Neuronal stem cell (in vitro differentiated cells): ENCODE data around the gene BCL6B.
"Not testable (repeated sequence)": the region's sequence is repeated elsewhere in the genome, so short reads cannot be mapped to it uniquely, and the experiment has no call there.

Source experiments
- DNase-seq: peaks from one replicate; pipeline ENCODE4 v3.0.0-alpha.2; 2013; ENCODE audit warnings: low spot score
- H2AFZ ChIP-seq: one replicate; pipeline ENCODE4 v1.6.1; 2013; ENCODE audit warnings: mild to moderate bottlenecking, low read length, inconsistent platforms
- H2AK5ac ChIP-seq: 2 replicates; pipeline ENCODE4 v1.6.1; 2013; ENCODE audit warnings: low read depth, mild to moderate bottlenecking, inconsistent platforms, low read length, moderate library complexity, mixed read lengths
- H2BK120ac ChIP-seq: 2 replicates; pipeline ENCODE4 v1.6.1; 2013; ENCODE audit warnings: low read depth, mild to moderate bottlenecking, inconsistent platforms, low read length, moderate library complexity, mixed read lengths
- H2BK12ac ChIP-seq: one replicate; pipeline ENCODE4 v1.6.1; 2013; ENCODE audit warnings: low read length, inconsistent platforms
- H2BK15ac ChIP-seq: 2 replicates; pipeline ENCODE4 v1.6.1; 2013; ENCODE audit warnings: mild to moderate bottlenecking, low read length, inconsistent platforms, mixed read lengths
- H2BK5ac ChIP-seq: one replicate; pipeline ENCODE4 v1.6.1; 2013; ENCODE audit warnings: inconsistent platforms, mild to moderate bottlenecking, low read length, moderate library complexity
- H3K14ac ChIP-seq: one replicate; pipeline ENCODE4 v1.6.1; 2013; ENCODE audit warnings: low read length, inconsistent platforms
- H3K18ac ChIP-seq: 2 replicates; pipeline ENCODE4 v1.6.1; 2013; ENCODE audit warnings: low read length, inconsistent platforms
- H3K23ac ChIP-seq: 2 replicates; pipeline ENCODE4 v1.6.1; 2013; ENCODE audit warnings: low read depth, mild to moderate bottlenecking, mixed read lengths, low read length, inconsistent platforms; ENCODE audit not compliant: poor library complexity
- H3K27ac ChIP-seq: replicated peaks from 3 replicates; pipeline ENCODE4 v1.5.1; 2013; ENCODE audit warnings: low read length, inconsistent platforms
- H3K27me3 ChIP-seq, 3 experiments: 2 replicates each; pipeline ENCODE4 v1.6.1; 2013; ENCODE audit warnings: low read length in 3 of 3, mild to moderate bottlenecking in 2 of 3, inconsistent platforms in 1 of 3, low read depth in 1 of 3, mixed read lengths in 1 of 3, moderate library complexity in 1 of 3; ENCODE audit not compliant: control insufficient read depth in 3 of 3, insufficient read depth in 3 of 3
- H3K36me3 ChIP-seq, 2 donors: replicated peaks in 1 of 2; 2 replicates each; pipeline ENCODE4 v1.6.1; 2013; ENCODE audit warnings: low read length in 2 of 2; ENCODE audit not compliant: control insufficient read depth in 2 of 2, insufficient read depth in 2 of 2
- H3K4ac ChIP-seq: 2 replicates; pipeline ENCODE4 v1.6.1; 2013; ENCODE audit warnings: inconsistent platforms, mild to moderate bottlenecking, low read length, moderate library complexity
- H3K4me1 ChIP-seq, 2 donors: 1 replicate in 1 of 2; 2 replicates in 1 of 2; pipeline ENCODE4 v1.6.1; 2013; ENCODE audit warnings: low read length in 2 of 2, low read depth in 1 of 2; ENCODE audit not compliant: control insufficient read depth in 2 of 2, insufficient read depth in 1 of 2
- H3K4me2 ChIP-seq: one replicate; pipeline ENCODE4 v1.6.1; 2013; ENCODE audit warnings: mild to moderate bottlenecking, low read length, inconsistent platforms; ENCODE audit not compliant: insufficient read depth, poor library complexity, severe bottlenecking
- H3K4me3 ChIP-seq, 2 donors: 2 replicates each; pipeline ENCODE4 v1.5.1; 2013; ENCODE audit warnings: low read length in 2 of 2, mild to moderate bottlenecking in 2 of 2, inconsistent platforms in 1 of 2, moderate library complexity in 1 of 2
- H3K79me1 ChIP-seq: one replicate; pipeline ENCODE4 v1.6.1; 2013; ENCODE audit warnings: low read depth, mild to moderate bottlenecking, inconsistent platforms, low read length, moderate library complexity
- H3K9ac ChIP-seq: one replicate; pipeline ENCODE4 v1.6.1; 2013; ENCODE audit warnings: mild to moderate bottlenecking, low read depth, low read length, inconsistent platforms; ENCODE audit not compliant: poor library complexity
- H3K9me3 ChIP-seq, 2 donors: replicated peaks in 1 of 2; 2 replicates each; pipeline versions ENCODE3 to v1.6.1; 2013; ENCODE audit warnings: low read length in 2 of 2, mild to moderate bottlenecking in 2 of 2, inconsistent platforms in 1 of 2, low read depth in 1 of 2, mixed read lengths in 1 of 2, moderate library complexity in 1 of 2; ENCODE audit not compliant: control insufficient read depth in 2 of 2, insufficient read depth in 1 of 2
- H4K8ac ChIP-seq: one replicate; pipeline ENCODE4 v1.6.1; 2013; ENCODE audit warnings: low read depth, mild to moderate bottlenecking, inconsistent platforms, low read length, moderate library complexity
- H4K91ac ChIP-seq: one replicate; pipeline ENCODE4 v1.6.1; 2013; ENCODE audit warnings: low read length, low read depth, mild to moderate bottlenecking, inconsistent platforms; ENCODE audit not compliant: poor library complexity
- WGBS, 2 donors: extraction: QIAGEN DNeasy Blood & Tissue Kit; methylation state at CpG; one replicate each; pipeline ENCODE4 v1.1.7; 2013; ENCODE audit warnings: missing lambda C conversion rate in 2 of 2, mixed read lengths in 1 of 2; ENCODE audit not compliant: insufficient read length in 2 of 2, insufficient replicate concordance in 1 of 2; ENCODE audit errors: extremely low coverage in 2 of 2; 5-methylcytosine and 5-hydroxymethylcytosine counted together

BCL6B gene

GRCh38 chr17:7048968-7049367 lies 26.1 kb downstream of the BCL6B start:
- Histone ChIP-seq H3K4me3 (no peak overlapping the region), H3K23ac (no peak overlapping the region), H3K36me3 (no peaks in the 10 kb centered on the region), H3K18ac (no peak overlapping the region), H3K27me3 (peaks cover 3 to 20% (median 9%) of the 10 kb centered on the region in 3 experiments), H2BK12ac (no peak overlapping the region), H3K9me3 (peaks cover 0 to 2% of the 10 kb centered on the region in 2 donors), H2BK5ac (no peak overlapping the region), H4K8ac (no peak overlapping the region), H2BK120ac (no peak overlapping the region), H2AFZ (no peak overlapping the region), H2BK15ac (no peak overlapping the region), H3K14ac (no peak overlapping the region), H3K79me1 (no peaks in the 10 kb centered on the region), H3K9ac (no peak overlapping the region), H4K91ac (no peak overlapping the region), H3K4me2 (no peak overlapping the region), H3K4me1 (peaks cover 8 to 10% of the 10 kb centered on the region in 2 donors), H3K4ac (no peak overlapping the region), H2AK5ac (no peak overlapping the region), H3K27ac (no peak overlapping the region)
- no CpG with 5 or more reads among the region's 6 CpGs for WGBS, 2 donors
- DNase-seq, result no peak

DNA sequence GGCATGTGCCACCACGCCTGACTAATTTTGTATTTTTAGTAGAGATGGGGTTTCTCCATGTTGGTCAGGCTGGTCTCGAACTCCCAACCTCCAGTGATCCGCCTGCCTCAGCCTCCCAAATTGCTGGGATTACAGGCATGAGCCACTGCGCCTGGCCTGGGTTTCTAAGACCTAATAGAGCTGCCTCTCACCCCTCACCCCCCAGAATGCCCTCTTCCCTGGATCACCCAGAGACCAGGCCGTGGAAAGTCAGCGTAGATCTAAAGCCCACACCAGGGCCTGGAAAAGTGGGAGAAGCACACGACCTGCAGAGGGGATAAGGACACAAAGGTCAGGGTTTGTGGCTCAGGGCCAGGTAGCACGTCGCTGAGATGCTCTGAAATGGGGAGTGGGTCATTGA lies 27.7 kb downstream of the BCL6B start:
- not testable (repeated sequence) for H3K18ac ChIP-seq, H2AK5ac ChIP-seq, H3K9ac ChIP-seq, H3K36me3 ChIP-seq, H3K27ac ChIP-seq, H2BK120ac ChIP-seq, H4K8ac ChIP-seq, H3K23ac ChIP-seq, H3K14ac ChIP-seq, H4K91ac ChIP-seq, H2BK12ac ChIP-seq, H2AFZ ChIP-seq, DNase-seq, H3K4me1 ChIP-seq, H3K9me3 ChIP-seq, H2BK5ac ChIP-seq, H3K4me2 ChIP-seq, H2BK15ac ChIP-seq, H3K4ac ChIP-seq, H3K79me1 ChIP-seq
- Histone ChIP-seq H3K27me3 (peaks cover 0 to 12% (median 6%) of the 10 kb centered on the region in 3 experiments), H3K4me3 (peak overlapping the region in 1 of 2 donors; percentile 56)
- WGBS, 2 donors, result no CpG with 5 or more reads among the region's 9 CpGs

- Histone ChIP-seq H3K27ac (no peak overlapping the region), H2AK5ac (no peak overlapping the region), H4K91ac (no peak overlapping the region), H3K36me3 (no peaks in the 10 kb centered on the region), H3K14ac (no peak overlapping the region), H2AFZ (no peak overlapping the region), H3K27me3 (peaks cover 0 to 12% (median 0%) of the 10 kb centered on the region in 3 experiments), H3K4me1 (no peaks in the 10 kb centered on the region), H2BK12ac (no peak overlapping the region), H2BK5ac (no peak overlapping the region), H2BK15ac (no peak overlapping the region), H2BK120ac (no peak overlapping the region), H3K4me3 (no peak overlapping the region), H3K79me1 (no peaks in the 10 kb centered on the region), H3K4me2 (no peak overlapping the region), H3K23ac (no peak overlapping the region), H3K9me3 (no peaks in the 10 kb centered on the region), H3K18ac (no peak overlapping the region), H4K8ac (no peak overlapping the region), H3K9ac (no peak overlapping the region), H3K4ac (no peak overlapping the region)
- no peak for DNase-seq
- no CpG with 5 or more reads among the region's 4 CpGs for WGBS, 2 donors
Measured at GRCh38 chr17:7056386-7056785, 33.5 kb downstream of the BCL6B start.

DNA sequence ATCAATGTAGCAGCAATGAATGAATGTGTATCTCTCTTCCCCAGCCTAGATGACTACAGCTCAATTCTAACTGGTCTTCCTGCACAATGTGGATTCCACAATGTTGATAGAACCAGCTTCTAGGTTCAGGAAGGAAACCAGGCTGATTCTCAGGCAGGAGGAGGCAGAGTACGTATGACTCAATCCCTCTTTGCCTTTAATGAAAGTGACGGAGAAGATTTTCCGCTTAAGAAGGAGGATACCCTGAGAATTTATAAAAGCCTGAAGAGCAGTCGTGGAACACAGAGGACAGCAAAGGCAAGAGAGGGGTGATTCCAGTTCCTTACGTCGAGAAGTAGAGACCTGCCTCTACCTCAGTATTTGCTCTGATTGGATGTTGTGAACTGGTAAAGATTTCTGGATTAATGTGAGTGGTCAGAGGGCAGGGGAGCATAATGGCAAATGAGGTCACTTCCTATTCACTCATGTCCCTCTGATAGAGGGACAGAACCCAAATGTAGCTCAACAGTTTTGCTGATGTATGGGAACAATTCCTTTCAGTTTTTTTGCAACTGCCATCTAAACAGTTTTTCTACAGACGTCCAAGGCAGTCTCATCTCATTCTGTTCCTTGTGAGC lies 36.1 kb downstream of the BCL6B start:
- Histone ChIP-seq H3K14ac (no peak overlapping the region), H2BK120ac (no peak overlapping the region), H2BK12ac (no peak overlapping the region), H4K91ac (no peak overlapping the region), H3K18ac (no peak overlapping the region), H3K27me3 (peaks cover 0 to 3% (median 0%) of the 10 kb centered on the region in 3 experiments), H3K4me1 (peaks cover 5 to 14% of the 10 kb centered on the region in 2 donors), H4K8ac (no peak overlapping the region), H3K79me1 (no peaks in the 10 kb centered on the region), H2AFZ (no peak overlapping the region), H3K4me3 (no peak overlapping the region), H3K4ac (no peak overlapping the region), H3K23ac (no peak overlapping the region), H3K9ac (no peak overlapping the region), H2BK15ac (no peak overlapping the region), H3K4me2 (no peak overlapping the region), H3K36me3 (no peaks in the 10 kb centered on the region), H3K27ac (no peak overlapping the region), H2BK5ac (no peak overlapping the region), H2AK5ac (no peak overlapping the region), H3K9me3 (no peaks in the 10 kb centered on the region)
- no peak for DNase-seq
- no CpG with 5 or more reads among the region's 7 CpGs for WGBS, 2 donors
